ENCODE measurements around the gene TNFRSF14.

Gene TNFRSF14

GRCh38 chr1:2580691-2581090 is 24.5 kb downstream of the TNFRSF14 start:
- H3K9ac ChIP-seq (ENCODE audit: low read depth, low read length) = no peak overlapping the region
- peaks cover 4% of the 10 kb centered on the region; the same call in 1 of the 2 replicates for H3K4me1 ChIP-seq (ENCODE audit: insufficient read depth, low read length)

DNA sequence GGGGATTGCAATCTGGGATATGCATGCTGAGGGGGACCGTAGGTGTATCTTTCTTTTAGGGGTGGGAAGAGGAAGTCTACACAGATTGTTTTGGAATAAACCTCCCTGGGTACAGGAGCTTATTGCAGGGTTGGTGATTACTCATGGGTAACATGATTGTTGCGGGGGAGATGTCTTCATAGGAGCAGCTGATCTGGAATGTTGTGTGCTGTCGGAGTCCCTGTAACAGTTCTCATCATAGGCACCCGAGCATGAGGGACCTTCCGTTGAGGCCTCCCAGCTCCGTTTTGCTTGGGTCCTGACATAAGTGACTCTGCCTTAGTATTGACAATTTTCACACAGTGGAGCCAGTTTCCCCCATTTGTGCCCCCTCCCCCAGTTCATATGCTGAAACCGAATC is 26.2 kb downstream of the TNFRSF14 start:
- Histone ChIP-seq H3K27ac (ENCODE audit: low read length) (no peak overlapping the region), H3K36me3 (ENCODE audit: insufficient read depth, low read depth, low read length) (no peaks in the 10 kb centered on the region), H3K9ac (ENCODE audit: low read depth, low read length) (no peak overlapping the region), H3K9me3 (ENCODE audit: insufficient read depth, low read depth, low read length) (no peaks in the 10 kb centered on the region), H3K4me3 (ENCODE audit: low read length) (no peak overlapping the region), H3K27me3 (ENCODE audit: insufficient read depth, low read length) (no peaks in the 10 kb centered on the region), H3K4me1 (ENCODE audit: insufficient read depth, low read length) (peaks cover 4% of the 10 kb centered on the region; the same call in 1 of the 2 replicates)

More at GRCh38 chr1:2580691-2581090, 24.5 kb downstream of the TNFRSF14 start:
- no peaks in the 10 kb centered on the region for H3K27me3 ChIP-seq (ENCODE audit: insufficient read depth, low read length)
- H3K27ac ChIP-seq (ENCODE audit: low read length) = no peak overlapping the region
- H3K36me3 ChIP-seq (ENCODE audit: insufficient read depth, low read depth, low read length) = no peaks in the 10 kb centered on the region
- no peaks in the 10 kb centered on the region for H3K9me3 ChIP-seq (ENCODE audit: insufficient read depth, low read depth, low read length)
- no peak overlapping the region for H3K4me3 ChIP-seq (ENCODE audit: low read length)

- no peaks in the 10 kb centered on the region for H3K27me3 ChIP-seq (ENCODE audit: insufficient read depth, low read length)
- no peaks in the 10 kb centered on the region for H3K9me3 ChIP-seq (ENCODE audit: insufficient read depth, low read depth, low read length)
- no peaks in the 10 kb centered on the region for H3K36me3 ChIP-seq (ENCODE audit: insufficient read depth, low read depth, low read length)
- no peak overlapping the region for H3K27ac ChIP-seq (ENCODE audit: low read length)
- no peak overlapping the region for H3K4me3 ChIP-seq (ENCODE audit: low read length)
- H3K4me1 ChIP-seq (ENCODE audit: insufficient read depth, low read length) = peaks cover 4% of the 10 kb centered on the region; the same call in 1 of the 2 replicates
- H3K9ac ChIP-seq (ENCODE audit: low read depth, low read length) = no peak overlapping the region
These were observed 27.2 kb downstream of the TNFRSF14 start for GRCh38 chr1:2583331-2583791.

DNA sequence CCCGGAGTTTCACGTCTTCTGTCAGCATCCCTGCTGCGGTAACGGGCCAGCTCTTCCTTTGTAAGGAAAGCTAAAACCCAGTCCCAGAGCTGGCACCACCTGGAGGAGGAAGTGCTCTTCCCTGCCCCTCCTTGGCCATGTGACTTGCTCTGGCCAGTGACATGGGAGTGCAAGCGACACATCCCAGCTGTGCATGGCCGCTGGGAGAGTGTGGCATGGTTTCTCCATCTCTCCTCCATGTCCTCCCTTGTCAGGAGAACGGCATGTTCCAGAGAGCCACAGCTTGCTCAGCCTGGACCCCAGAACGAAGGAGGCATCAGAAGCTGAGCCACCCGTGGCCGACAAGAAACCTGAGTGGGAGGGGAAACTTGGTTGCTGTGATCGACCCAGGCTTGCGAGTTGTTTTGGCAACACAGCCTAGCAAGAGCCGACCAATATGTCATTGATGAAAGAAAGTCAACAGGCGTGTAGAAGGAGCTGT is 27.7 kb downstream of the TNFRSF14 start:
- Histone ChIP-seq H3K36me3 (ENCODE audit: insufficient read depth, low read depth, low read length) (no peaks in the 10 kb centered on the region), H3K9me3 (ENCODE audit: insufficient read depth, low read depth, low read length) (no peaks in the 10 kb centered on the region), H3K4me1 (ENCODE audit: insufficient read depth, low read length) (peaks cover 4% of the 10 kb centered on the region; the same call in 1 of the 2 replicates), H3K27me3 (ENCODE audit: insufficient read depth, low read length) (no peaks in the 10 kb centered on the region), H3K9ac (ENCODE audit: low read depth, low read length) (no peak overlapping the region), H3K4me3 (ENCODE audit: low read length) (peak overlapping the region; percentile 8; the same call in 1 of the 2 replicates), H3K27ac (ENCODE audit: low read length) (no peak overlapping the region)

- Histone ChIP-seq H3K27ac (ENCODE audit: low read length) (no peak overlapping the region), H3K27me3 (ENCODE audit: insufficient read depth, low read length) (no peaks in the 10 kb centered on the region), H3K9ac (ENCODE audit: low read depth, low read length) (peak overlapping the region; percentile 93; the same call in 1 of the 2 replicates), H3K36me3 (ENCODE audit: insufficient read depth, low read depth, low read length) (no peaks in the 10 kb centered on the region), H3K9me3 (ENCODE audit: insufficient read depth, low read depth, low read length) (no peaks in the 10 kb centered on the region), H3K4me3 (ENCODE audit: low read length) (peak overlapping the region; percentile 84; the same call in 1 of the 2 replicates), H3K4me1 (ENCODE audit: insufficient read depth, low read length) (peaks cover 4% of the 10 kb centered on the region; the same call in 1 of the 2 replicates)
These were observed 28.6 kb downstream of the TNFRSF14 start for GRCh38 chr1:2584686-2585317.

DNA sequence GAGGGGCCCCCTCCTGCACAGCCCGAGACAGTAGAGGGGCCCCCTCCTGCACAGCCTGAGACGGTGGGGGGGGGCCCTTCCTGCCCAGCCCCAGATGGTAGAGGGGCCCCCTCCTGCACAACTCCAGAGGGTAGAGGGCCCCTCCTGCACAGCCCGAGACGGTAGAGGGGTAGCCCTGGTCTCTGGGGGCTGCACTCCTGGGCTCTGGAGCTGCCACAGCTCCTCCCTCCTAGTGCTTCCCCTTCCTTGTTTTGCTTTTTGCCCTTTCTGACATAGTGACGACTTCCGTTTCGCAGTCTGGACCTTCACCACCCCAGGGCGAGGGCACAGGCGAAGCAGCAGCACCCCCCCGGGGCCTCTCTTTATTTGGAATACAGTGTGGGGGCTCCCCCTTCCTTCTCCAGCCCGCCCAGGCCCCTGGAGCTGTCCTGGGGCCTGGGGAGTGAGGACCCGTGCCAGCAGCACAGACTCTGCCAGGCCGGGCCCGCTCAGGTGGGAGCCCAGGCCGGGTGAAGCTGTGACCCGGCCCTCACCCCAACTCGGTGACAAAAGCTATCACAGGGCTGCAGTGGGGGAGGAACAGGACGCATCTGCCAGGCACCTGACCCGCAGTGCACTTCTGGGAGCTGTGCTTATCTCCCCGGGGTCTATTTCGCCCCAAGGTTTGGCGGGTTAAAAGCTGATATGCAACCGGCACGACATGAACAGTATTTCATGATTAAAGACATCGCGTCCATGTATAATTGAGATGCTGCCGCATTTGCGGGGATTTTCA is 29.3 kb downstream of the TNFRSF14 start:
- Histone ChIP-seq H3K9ac (ENCODE audit: low read depth, low read length) (peak overlapping the region; percentile 93), H3K36me3 (ENCODE audit: insufficient read depth, low read depth, low read length) (no peaks in the 10 kb centered on the region), H3K27ac (ENCODE audit: low read length) (peak overlapping the region; percentile 76), H3K4me3 (ENCODE audit: low read length) (peak overlapping the region; percentile 84), H3K9me3 (ENCODE audit: insufficient read depth, low read depth, low read length) (no peaks in the 10 kb centered on the region), H3K4me1 (ENCODE audit: insufficient read depth, low read length) (peaks cover 4% of the 10 kb centered on the region; the same call in 1 of the 2 replicates), H3K27me3 (ENCODE audit: insufficient read depth, low read length) (no peaks in the 10 kb centered on the region)

DNA sequence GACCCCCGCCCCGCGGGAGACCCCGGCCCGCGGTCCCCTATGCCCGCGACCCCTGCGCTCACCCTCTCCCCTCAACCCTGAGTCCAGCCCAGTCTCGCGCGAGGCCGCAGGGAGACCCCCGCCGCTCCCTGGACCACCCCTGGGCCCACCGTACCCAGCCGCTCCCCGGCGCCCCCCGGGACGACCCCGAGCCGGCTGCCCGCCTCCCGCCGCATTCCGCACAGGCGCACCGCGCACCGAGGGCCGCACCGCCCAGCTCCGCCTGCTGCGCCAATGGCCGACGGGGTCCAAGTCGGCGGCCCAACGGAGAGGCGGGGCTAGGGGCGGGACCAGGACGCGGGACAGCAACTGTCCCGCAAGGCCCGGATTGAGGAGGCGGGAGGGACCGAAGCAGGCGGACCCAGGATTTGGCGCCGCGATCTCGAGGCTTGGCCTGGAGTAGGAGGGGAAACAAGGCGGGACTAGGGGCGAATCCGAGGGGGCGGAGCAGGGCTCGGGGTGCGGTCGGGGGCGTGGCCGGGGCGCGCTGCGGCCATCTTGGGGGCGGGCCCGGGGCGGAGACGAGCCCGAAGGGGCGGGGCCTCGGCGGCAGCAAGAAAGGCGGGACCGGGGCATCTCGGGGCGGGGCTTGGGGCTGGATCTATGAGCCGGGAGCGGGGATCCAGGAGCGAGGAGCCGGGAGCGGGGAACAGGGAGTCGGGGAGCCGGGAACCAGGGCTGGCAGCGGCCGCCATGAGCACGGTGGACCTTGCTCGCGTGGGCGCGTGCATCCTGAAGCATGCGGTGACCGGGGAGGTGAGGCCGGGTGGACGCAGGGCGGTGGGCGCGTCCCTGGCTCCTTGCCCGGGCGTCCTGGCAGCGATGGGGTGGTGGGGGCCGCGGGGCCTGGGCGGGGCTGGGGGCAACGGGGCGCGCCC is 30.2 kb downstream of the TNFRSF14 start, which contains the start of gene PRXL2B:
PRXL2B (plus strand) TSS at position 624 of the 917 bp plus-strand sequence; CDS start at position 733, 109 bp downstream.
- H3K9ac ChIP-seq (ENCODE audit: low read depth, low read length) = peak within 1 kb of the TSS; percentile 93
- H3K36me3 ChIP-seq (ENCODE audit: insufficient read depth, low read depth, low read length) = no peaks in the 10 kb centered on the region
- H3K4me3 ChIP-seq (ENCODE audit: low read length) = peak within 1 kb of the TSS; percentile 84
- peaks cover 4% of the 10 kb centered on the region; the same call in 1 of the 2 replicates for H3K4me1 ChIP-seq (ENCODE audit: insufficient read depth, low read length)
- no peaks in the 10 kb centered on the region for H3K27me3 ChIP-seq (ENCODE audit: insufficient read depth, low read length)
- H3K27ac ChIP-seq (ENCODE audit: low read length) = peak within 1 kb of the TSS; percentile 76
- H3K9me3 ChIP-seq (ENCODE audit: insufficient read depth, low read depth, low read length) = no peaks in the 10 kb centered on the region

DNA sequence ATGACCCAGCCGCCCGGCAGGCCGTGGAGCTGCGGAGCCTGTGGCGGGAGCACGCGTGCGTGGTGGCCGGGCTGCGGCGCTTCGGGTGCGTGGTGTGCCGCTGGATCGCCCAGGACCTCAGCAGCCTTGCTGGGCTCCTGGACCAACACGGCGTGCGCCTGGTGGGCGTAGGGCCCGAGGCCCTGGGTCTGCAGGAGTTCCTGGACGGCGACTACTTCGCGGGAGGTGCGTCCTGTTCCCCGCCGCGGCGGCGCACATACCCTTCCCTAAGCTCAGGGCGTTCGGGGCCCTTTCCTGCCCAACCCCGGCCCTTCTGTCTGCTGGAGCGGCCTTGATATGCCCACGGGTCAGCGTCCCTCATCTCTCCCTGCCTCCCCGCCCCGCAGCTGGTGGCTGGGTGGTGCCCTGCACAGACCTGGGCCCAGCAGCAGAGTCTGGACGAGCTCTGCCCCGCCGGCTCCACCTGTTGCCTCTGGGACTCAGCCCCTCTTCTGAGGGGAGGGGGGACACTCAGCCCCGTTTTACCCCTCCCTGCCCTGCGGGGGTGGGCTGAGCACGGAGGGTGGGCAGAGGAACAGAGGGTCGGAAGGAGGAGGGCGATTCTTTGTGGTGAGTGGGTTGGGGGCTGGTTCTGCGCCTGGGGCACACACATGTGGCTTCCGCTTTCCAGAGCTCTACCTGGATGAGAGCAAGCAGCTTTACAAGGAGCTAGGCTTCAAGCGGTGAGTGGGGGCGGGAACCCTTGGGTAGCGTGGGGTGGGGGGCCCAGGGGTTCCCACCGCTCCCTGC is 31.1 kb downstream of the TNFRSF14 start:
- Histone ChIP-seq H3K9ac (ENCODE audit: low read depth, low read length) (peak overlapping the region; percentile 63; the same call in 1 of the 2 replicates), H3K4me1 (ENCODE audit: insufficient read depth, low read length) (peaks cover 4% of the 10 kb centered on the region; the same call in 1 of the 2 replicates), H3K9me3 (ENCODE audit: insufficient read depth, low read depth, low read length) (no peaks in the 10 kb centered on the region), H3K27me3 (ENCODE audit: insufficient read depth, low read length) (no peaks in the 10 kb centered on the region), H3K4me3 (ENCODE audit: low read length) (peak overlapping the region; percentile 84), H3K36me3 (ENCODE audit: insufficient read depth, low read depth, low read length) (no peaks in the 10 kb centered on the region), H3K27ac (ENCODE audit: low read length) (no peak overlapping the region)

DNA sequence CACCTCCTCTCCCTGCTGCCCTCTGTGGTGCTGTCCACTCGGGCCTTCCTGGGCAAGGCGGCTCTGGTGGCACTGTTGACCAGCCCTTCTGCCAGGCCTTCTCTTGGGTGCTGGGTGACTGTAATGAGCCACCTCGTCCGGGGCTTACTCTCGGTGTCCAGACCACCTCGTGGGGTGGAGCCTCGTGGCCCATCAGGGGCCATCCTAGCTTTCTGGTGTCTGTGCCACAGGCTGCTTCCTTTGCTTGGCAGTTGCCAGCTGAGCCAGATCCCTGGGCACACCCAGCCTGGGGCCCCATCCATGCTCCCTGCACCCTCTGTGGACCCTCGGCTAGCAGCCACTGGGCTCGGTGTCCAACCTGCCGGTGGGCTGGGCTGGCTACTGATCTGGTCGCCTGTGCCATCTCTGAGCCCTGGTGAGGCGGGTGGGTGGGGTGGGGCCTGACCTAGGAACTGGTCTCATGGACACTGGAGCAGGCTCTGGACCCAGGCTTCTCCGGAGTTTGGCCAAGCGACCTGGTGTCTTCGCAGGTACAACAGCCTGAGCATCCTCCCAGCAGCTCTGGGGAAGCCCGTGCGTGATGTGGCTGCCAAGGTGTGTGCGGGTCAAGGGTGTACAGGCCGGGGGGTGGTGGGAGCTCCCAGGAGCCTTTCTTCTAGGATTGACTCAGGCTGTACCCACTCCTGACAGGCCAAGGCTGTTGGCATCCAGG is 31.8 kb downstream of the TNFRSF14 start:
- Histone ChIP-seq H3K4me1 (ENCODE audit: insufficient read depth, low read length) (peaks cover 4% of the 10 kb centered on the region; the same call in 1 of the 2 replicates), H3K9ac (ENCODE audit: low read depth, low read length) (no peak overlapping the region), H3K27me3 (ENCODE audit: insufficient read depth, low read length) (no peaks in the 10 kb centered on the region), H3K36me3 (ENCODE audit: insufficient read depth, low read depth, low read length) (no peaks in the 10 kb centered on the region), H3K4me3 (ENCODE audit: low read length) (peak overlapping the region; percentile 84; the same call in 1 of the 2 replicates), H3K27ac (ENCODE audit: low read length) (no peak overlapping the region), H3K9me3 (ENCODE audit: insufficient read depth, low read depth, low read length) (no peaks in the 10 kb centered on the region)
